K562 (cell line): ENCODE measurements around the gene PTPRO. TPM values are rescaled to one million over a fixed set of nuclear protein-coding genes. Genes with fewer than 3 reads are reported as not detected.

Source experiments
- ATAC-seq: fragments of 200-7000 bp; cut with Tn5 transposase; 3 replicates; pipeline ENCODE4 v1.9.1; 2020; ENCODE audit warnings: moderate library complexity
- BruUV-seq: library from RNA; stranded (reverse); fragments of 400-500 nt; replicated peaks from 2 replicates; lab custom pipeline; 2021; lab: Mats Ljungman, UMichigan
- CTCF ChIA-PET: fragments of 300-600 bp; formaldehyde crosslinking; extraction: SDS; loops from one replicate; lab custom pipeline; 2021; ENCODE audit warnings: low intra/inter-chr PET ratio; lab: Yijun Ruan, JAX
- POLR2A ChIA-PET: fragments of 300-600, 350-650 bp; sonication (Branson Sonifier 250); formaldehyde crosslinking; extraction: SDS; loops from one replicate; lab custom pipeline; 2021; ENCODE audit warnings: antibody characterized with exemption, inconsistent platforms; lab: Yijun Ruan, JAX
- DNase-seq, 4 experiments: peaks; one replicate each; pipeline versions ENCODE4 v3.0.0 to v3.0.0-alpha.2; 2011 to 2018; ENCODE audit warnings: low spot score in 3 of 4, mixed read lengths in 3 of 4; ENCODE audit errors: extremely low read depth in 1 of 4
- FAIRE-seq: peaks from 2 replicates; lab custom pipeline; 2011; peaks lifted over from hg19 to GRCh38; lab: Jason Lieb, UNC
- H2AFZ ChIP-seq: 2 replicates; pipeline ENCODE4 v1.6.0; 2011; ENCODE audit warnings: low read depth, low read length, control low read depth, inconsistent platforms
- H3K27ac ChIP-seq: fragments of 200-600 bp; 3 replicates; pipeline ENCODE4 v1.8.0; 2011; ENCODE audit warnings: low read depth, mild to moderate bottlenecking, control low read depth, inconsistent platforms, low read length, moderate library complexity, mixed read lengths; ENCODE audit errors: extremely low read depth
- H3K27me3 ChIP-seq, 2 experiments: fragments of 300-600 bp in 1 of 2; 2 replicates in 1 of 2; 3 replicates in 1 of 2; pipeline versions ENCODE4 v1.6.0 to v1.8.0; 2011; ENCODE audit warnings: inconsistent platforms in 2 of 2, low read length in 2 of 2, mild to moderate bottlenecking in 1 of 2, mixed read lengths in 1 of 2, moderate library complexity in 1 of 2; ENCODE audit not compliant: control insufficient read depth in 2 of 2, insufficient read depth in 2 of 2
- H3K36me3 ChIP-seq: fragments of 300-600 bp; 3 replicates; pipeline ENCODE4 v1.8.0; 2011; ENCODE audit warnings: mild to moderate bottlenecking, low read length, inconsistent platforms; ENCODE audit not compliant: control insufficient read depth, insufficient read depth
- H3K4me1 ChIP-seq, 2 experiments: fragments of 200-600 bp in 1 of 2; replicated peaks in 1 of 2; 2 replicates in 1 of 2; 3 replicates in 1 of 2; pipeline versions ENCODE4 v1.5.1 to v1.8.0; 2011; ENCODE audit warnings: inconsistent platforms in 2 of 2, low read length in 2 of 2, mild to moderate bottlenecking in 1 of 2, mixed read lengths in 1 of 2, moderate library complexity in 1 of 2; ENCODE audit not compliant: control insufficient read depth in 2 of 2, insufficient read depth in 2 of 2
- H3K4me2 ChIP-seq: 2 replicates; pipeline ENCODE4 v1.6.1; 2011; ENCODE audit warnings: low read length, control low read depth, inconsistent platforms, mixed read lengths; ENCODE audit not compliant: insufficient read depth
- H3K4me3 ChIP-seq: fragments of 200-600 bp; sonication (generic), shearing (Covaris generic); 2 replicates; pipeline ENCODE4 v1.5.1; 2016; ENCODE audit warnings: control low read depth, inconsistent platforms
- H3K79me2 ChIP-seq: fragments of 200-600 bp; 3 replicates; pipeline ENCODE4 v1.8.0; 2011; ENCODE audit warnings: low read length, inconsistent platforms; ENCODE audit not compliant: control insufficient read depth, insufficient read depth
- H3K9ac ChIP-seq, 2 experiments: 2 replicates each; pipeline versions ENCODE4 v1.6.0 to v1.6.1; 2011; ENCODE audit warnings: low read depth in 2 of 2, low read length in 2 of 2, control low read depth in 1 of 2, inconsistent platforms in 1 of 2, mild to moderate bottlenecking in 1 of 2, mixed read lengths in 1 of 2; ENCODE audit not compliant: insufficient read depth in 1 of 2
- H3K9me1 ChIP-seq: one replicate; pipeline ENCODE4 v1.6.0; 2011; ENCODE audit warnings: inconsistent platforms, mild to moderate bottlenecking, low read length, moderate library complexity; ENCODE audit not compliant: control insufficient read depth, insufficient read depth
- H3K9me3 ChIP-seq: replicated peaks from 2 replicates; pipeline ENCODE4 v1.5.1; 2011; ENCODE audit warnings: low read depth, low read length, inconsistent platforms; ENCODE audit not compliant: control insufficient read depth, insufficient read depth
- H4K20me1 ChIP-seq: replicated peaks from 2 replicates; pipeline ENCODE4 v1.6.1; 2011; ENCODE audit warnings: low read length, inconsistent platforms, mixed read lengths; ENCODE audit not compliant: control insufficient read depth, insufficient read depth
- E2F3 ChIP-seq: fragments of 250-450 bp; sonication (Bioruptor Pico); IDR thresholded peaks from 2 replicates; pipeline ENCODE4 v1.4.0; 2020; ENCODE audit warnings: mild to moderate bottlenecking
- PCBP1 ChIP-seq: fragments of 200-400 bp; formaldehyde crosslinking; IDR thresholded peaks from 2 replicates; pipeline ENCODE4 v1.6.1; 2018; ENCODE audit warnings: mild to moderate bottlenecking, low read depth, low read length; ENCODE audit not compliant: poor library complexity, severe bottlenecking
- ZBTB2 ChIP-seq: fragments of 450-650 bp; IDR thresholded peaks from 2 replicates; pipeline ENCODE4 v1.6.1; 2016; ENCODE audit warnings: antibody characterized with exemption
- ZC3H4 ChIP-seq: sonication (generic); formaldehyde crosslinking; IDR thresholded peaks from 2 replicates; pipeline ENCODE4 v1.9.0; 2021; ENCODE audit warnings: missing genetic modification reagents, borderline replicate concordance
- ZNF212 ChIP-seq: fragments of 450-650 bp; formaldehyde crosslinking; IDR thresholded peaks from 2 replicates; pipeline ENCODE4 v1.4.0; 2020; ENCODE audit warnings: mild to moderate bottlenecking
- WGBS: fragments of 100-300 bp; shearing (Covaris generic); methylation state at CpG from one replicate; pipeline ENCODE4 v1.1.6; 2016; ENCODE audit warnings: low coverage, mixed read lengths; ENCODE audit not compliant: insufficient coverage; ENCODE audit errors: missing lambda C conversion rate; 5-methylcytosine and 5-hydroxymethylcytosine counted together
- in situ Hi-C: fragments of 300-500 bp; cut with MboI; formaldehyde crosslinking; loops from 4 replicates; pipeline ENCODE4 v1.15.0; 2018; ENCODE audit warnings: inconsistent platforms, mixed read lengths
- intact Hi-C: fragments of 100-400 bp; cut with micrococcal nuclease; formaldehyde crosslinking; loops from 2 replicates; pipeline ENCODE4 v1.14.2; 2022
- polyA plus RNA-seq, 8 experiments: library from polyadenylated mRNA; depleted of rRNA in 4 of 8; stranded (reverse) in 5 of 8; unstranded in 3 of 8; fragments of >200 nt; fragmentation: Nextera tagmentation in 2 of 8; fragmentation: Illumina TruSeq in 1 of 8; extraction: Ambion mirVana in 2 of 8; extraction: Trizol in 1 of 8; gene quantifications; 2 replicates each; pipeline versions ENCODE4 v1.2.1 to v1.2.3, GENCODE V29; 2011 to 2014; ENCODE audit warnings: inconsistent platforms in 1 of 8, missing spikeins in 1 of 8
- total RNA-seq, 7 experiments: library from RNA; depleted of rRNA in 6 of 7; stranded (reverse); fragments of >200 nt in 6 of 7; fragmentation: Illumina TruSeq in 2 of 7; extraction: Trizol in 2 of 7; gene quantifications; 2 replicates each; pipeline versions ENCODE4 v1.2.1 to v1.2.3, GENCODE V29; 2011 to 2021; ENCODE audit warnings: low replicate concordance in 1 of 7
- TF ChIP-seq, protein P1 (sequence below): fragments of 450-650 bp; formaldehyde crosslinking; IDR thresholded peaks from 2 replicates; pipeline ENCODE4 v1.4.0; 2020; ENCODE audit warnings: mild to moderate bottlenecking, moderate library complexity
- TF ChIP-seq, protein P2 (sequence below), 2 experiments: fragments of 250-450 bp in 1 of 2; fragments of 450-650 bp in 1 of 2; sonication (Bioruptor Pico) in 1 of 2; IDR thresholded peaks; 2 replicates each; pipeline versions ENCODE4 v1.6.1 to v1.8.0; 2016 to 2021; ENCODE audit warnings: mild to moderate bottlenecking in 2 of 2, moderate library complexity in 2 of 2, missing compliant biosample characterization in 1 of 2, missing genetic modification characterization in 1 of 2

The PTPRO gene
- total and polyA plus RNA-seq, 9 of the 15 experiments (the other 6 are each of a cell fraction or from before 2014, with no cell fraction given): 0.22 TPM; not detected in 8

DNA sequence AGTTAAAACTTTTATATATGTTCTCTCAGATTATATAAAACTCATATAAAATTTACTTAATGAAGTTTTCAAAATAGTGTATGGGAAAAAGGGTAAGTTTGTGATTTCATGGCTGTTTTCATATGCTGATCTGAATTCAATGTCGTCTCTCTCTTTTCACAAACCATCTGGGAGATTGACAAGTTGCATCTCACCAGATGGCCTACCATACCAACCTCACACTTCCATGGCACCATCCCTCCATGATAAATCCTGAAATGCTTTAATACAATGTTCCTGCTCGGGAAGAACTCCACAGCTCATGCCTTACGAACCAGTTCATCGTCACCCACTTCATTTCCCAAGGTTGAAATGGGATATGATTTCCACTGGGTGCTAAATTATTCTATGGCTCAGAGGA, 22.3 kb downstream of the PTPRO start:
- Histone ChIP-seq H3K79me2 (peaks cover 33% of the 10 kb centered on the region), H3K9ac (no peak overlapping the region; a peak in 1 of 4 replicates), H3K9me1 (no peaks in the 10 kb centered on the region), H3K27me3 (no peaks in the 10 kb centered on the region), H3K4me1 (no peaks in the 10 kb centered on the region), H3K27ac (no peak overlapping the region), H3K4me3 (no peak overlapping the region), H3K36me3 (no peaks in the 10 kb centered on the region; the same call in 2 of the 3 replicates), H3K4me2 (no peak overlapping the region), H4K20me1 (no peaks in the 10 kb centered on the region), H3K9me3 (no peaks in the 10 kb centered on the region), H2AFZ (no peak overlapping the region)
- intact Hi-C loops (loop anchor here (10.0 kb wide), 1 partner anchor 540 kb away; the partner anchor contains the start of gene STRAP), in situ Hi-C loops (no loop called here)
- 74% methylated on average over 3 of the region's 4 CpGs for WGBS
- ATAC-seq: no peak
- TF ChIP-seq, protein P1, sequence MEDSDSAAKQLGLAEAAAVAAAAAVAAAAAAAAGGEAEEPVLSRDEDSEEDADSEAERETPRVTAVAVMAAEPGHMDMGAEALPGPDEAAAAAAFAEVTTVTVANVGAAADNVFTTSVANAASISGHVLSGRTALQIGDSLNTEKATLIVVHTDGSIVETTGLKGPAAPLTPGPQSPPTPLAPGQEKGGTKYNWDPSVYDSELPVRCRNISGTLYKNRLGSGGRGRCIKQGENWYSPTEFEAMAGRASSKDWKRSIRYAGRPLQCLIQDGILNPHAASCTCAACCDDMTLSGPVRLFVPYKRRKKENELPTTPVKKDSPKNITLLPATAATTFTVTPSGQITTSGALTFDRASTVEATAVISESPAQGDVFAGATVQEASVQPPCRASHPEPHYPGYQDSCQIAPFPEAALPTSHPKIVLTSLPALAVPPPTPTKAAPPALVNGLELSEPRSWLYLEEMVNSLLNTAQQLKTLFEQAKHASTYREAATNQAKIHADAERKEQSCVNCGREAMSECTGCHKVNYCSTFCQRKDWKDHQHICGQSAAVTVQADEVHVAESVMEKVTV (CRISPR knock-in tag): no peak
- TF ChIP-seq, protein P2, sequence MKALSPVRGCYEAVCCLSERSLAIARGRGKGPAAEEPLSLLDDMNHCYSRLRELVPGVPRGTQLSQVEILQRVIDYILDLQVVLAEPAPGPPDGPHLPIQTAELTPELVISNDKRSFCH (CRISPR knock-in tag; IDR thresholded peaks at IDR 0.05): no peak
- TF ChIP-seq, protein P2 (tag; IDR thresholded peaks at IDR 0.05): no peak
- no peak for TF ChIP-seq PCBP1
- no peak for TF ChIP-seq ZBTB2
- TF ChIP-seq E2F3 (CRISPR knock-in tag): no peak
- no peak for TF ChIP-seq ZNF212 (CRISPR knock-in tag)
- no peak for TF ChIP-seq ZC3H4 (CRISPR knock-in tag)
- no peak for DNase-seq
- CTCF ChIA-PET: no interaction called here
- FAIRE-seq: no peak
- BruUV-seq: no TSS peak
- POLR2A ChIA-PET: no interaction called here
